ENCODE data around the gene PLEKHH1. TPM values are rescaled to one million over a fixed set of nuclear protein-coding genes. Genes with fewer than 3 reads are reported as not detected.

Gene PLEKHH1
- total RNA-seq, 1 experiment from 2014 or later, result 35.3 TPM

DNA sequence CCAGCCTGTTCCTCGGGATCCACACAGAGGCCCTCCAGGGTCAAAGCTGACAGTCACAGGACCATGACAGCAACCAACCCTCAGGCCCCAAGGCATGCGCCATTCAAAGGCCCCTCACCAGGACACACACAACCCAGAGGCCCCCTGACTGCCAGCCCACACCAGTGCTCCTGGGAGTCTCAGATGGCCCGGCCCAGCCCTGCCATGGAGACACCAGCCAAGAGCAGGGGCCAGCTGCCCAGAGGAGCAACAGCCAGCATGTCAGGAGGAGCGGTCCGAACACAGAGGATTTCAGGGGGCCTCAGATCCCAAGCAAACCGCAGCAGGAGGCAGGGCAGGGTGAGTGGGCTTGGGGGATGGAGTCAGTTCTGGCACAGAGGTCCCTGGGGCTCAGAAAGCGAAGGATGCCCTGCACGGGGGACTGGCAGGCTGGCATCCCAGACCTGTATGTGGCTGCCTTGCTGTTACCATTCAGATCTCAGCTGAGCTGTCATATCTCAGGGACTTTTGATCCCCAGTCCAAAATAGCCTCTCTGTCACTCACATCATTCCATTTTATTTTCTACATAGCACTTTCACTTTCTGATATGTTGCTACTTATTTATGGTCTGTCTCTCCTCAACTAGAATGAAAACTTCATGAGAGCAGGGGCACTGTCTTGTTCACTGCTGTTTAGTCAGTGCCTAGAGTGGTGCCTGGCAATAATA, 49.4 kb upstream of the PLEKHH1 start:
- Histone ChIP-seq H2BK20ac (ENCODE audit: low read depth, low read length, poor library complexity, severe bottlenecking) (no peak overlapping the region), H3K23me2 (ENCODE audit: insufficient read length, low read depth, low read length, poor library complexity, severe bottlenecking) (no peaks in the 10 kb centered on the region), H4K8ac (replicated peaks; ENCODE audit: insufficient read length, low read depth, low read length) (no peak overlapping the region), H3K4me2 (ENCODE audit: insufficient read depth, insufficient read length, low read length) (no peak overlapping the region), H3K27ac (ENCODE audit: insufficient read length, low read depth, low read length) (no peak overlapping the region), H3K27me3 (ENCODE audit: insufficient read depth, low read length) (no peaks in the 10 kb centered on the region), H3K23ac (ENCODE audit: insufficient read length, low read depth, low read length) (no peak overlapping the region), H3K79me2 (ENCODE audit: insufficient read depth, low read length) (no peaks in the 10 kb centered on the region), H2BK15ac (ENCODE audit: low read depth, low read length) (no peak overlapping the region), H2BK5ac (ENCODE audit: insufficient read length, low read length) (no peak overlapping the region), H3K9ac (ENCODE audit: extremely low read depth, insufficient read length, low read length) (no peak overlapping the region), H4K91ac (ENCODE audit: insufficient read length, low read depth, low read length) (no peak overlapping the region), H3K18ac (ENCODE audit: insufficient read length, low read depth, low read length) (no peak overlapping the region), H3T11ph (ENCODE audit: low read length) (no peak overlapping the region), H2BK12ac (ENCODE audit: insufficient read length, low read depth, low read length) (no peak overlapping the region), H2AFZ (ENCODE audit: low read length) (no peak overlapping the region), H3K4ac (ENCODE audit: low read depth, low read length) (no peak overlapping the region), H4K20me1 (ENCODE audit: control insufficient read depth, insufficient read depth, insufficient read length) (no peaks in the 10 kb centered on the region), H3K79me1 (ENCODE audit: insufficient read depth, low read depth, low read length, poor library complexity, severe bottlenecking) (no peaks in the 10 kb centered on the region), H4K5ac (ENCODE audit: insufficient read length, low read depth, low read length) (no peak overlapping the region), H3K14ac (ENCODE audit: insufficient read depth, low read length) (no peak overlapping the region), H2BK120ac (ENCODE audit: low read depth, low read length, poor library complexity, severe bottlenecking) (no peak overlapping the region), H2AK5ac (ENCODE audit: insufficient read length, low read length) (no peak overlapping the region), H3K9me3 (ENCODE audit: control insufficient read depth, low read depth, low read length) (no peaks in the 10 kb centered on the region), H3K56ac (ENCODE audit: insufficient read length, low read depth, low read length) (no peak overlapping the region), H3K4me1 (ENCODE audit: insufficient read depth, low read length) (no peaks in the 10 kb centered on the region)
- no CpG with 5 or more reads among the region's 8 CpGs for WGBS (ENCODE audit: extremely low coverage, insufficient read length, low lambda C conversion rate)
- no peak overlapping the region; a peak in 1 of 7 replicates for H3K27ac Mint-ChIP-seq
- H3K36me3 Mint-ChIP-seq (ENCODE audit: insufficient read depth in 1 of 3, low read depth in 3 of 3), result no peaks in the 10 kb centered on the region; a peak in 1 of 7 replicates
- no peaks in the 10 kb centered on the region; the same call in 1 of the 2 replicates for H3K27me3 Mint-ChIP-seq (ENCODE audit: low read depth)
- DNase-seq, result no peak
- no peaks in the 10 kb centered on the region; a peak in 1 of 4 replicates for H3K4me1 Mint-ChIP-seq
- H3K4me3 Mint-ChIP-seq, result no peak overlapping the region
- H3K9me3 Mint-ChIP-seq, result peaks cover 0 to 3% of the 10 kb centered on the region in 2 experiments; a peak in 2 of 5 replicates
- TF ChIP-seq, protein P1, sequence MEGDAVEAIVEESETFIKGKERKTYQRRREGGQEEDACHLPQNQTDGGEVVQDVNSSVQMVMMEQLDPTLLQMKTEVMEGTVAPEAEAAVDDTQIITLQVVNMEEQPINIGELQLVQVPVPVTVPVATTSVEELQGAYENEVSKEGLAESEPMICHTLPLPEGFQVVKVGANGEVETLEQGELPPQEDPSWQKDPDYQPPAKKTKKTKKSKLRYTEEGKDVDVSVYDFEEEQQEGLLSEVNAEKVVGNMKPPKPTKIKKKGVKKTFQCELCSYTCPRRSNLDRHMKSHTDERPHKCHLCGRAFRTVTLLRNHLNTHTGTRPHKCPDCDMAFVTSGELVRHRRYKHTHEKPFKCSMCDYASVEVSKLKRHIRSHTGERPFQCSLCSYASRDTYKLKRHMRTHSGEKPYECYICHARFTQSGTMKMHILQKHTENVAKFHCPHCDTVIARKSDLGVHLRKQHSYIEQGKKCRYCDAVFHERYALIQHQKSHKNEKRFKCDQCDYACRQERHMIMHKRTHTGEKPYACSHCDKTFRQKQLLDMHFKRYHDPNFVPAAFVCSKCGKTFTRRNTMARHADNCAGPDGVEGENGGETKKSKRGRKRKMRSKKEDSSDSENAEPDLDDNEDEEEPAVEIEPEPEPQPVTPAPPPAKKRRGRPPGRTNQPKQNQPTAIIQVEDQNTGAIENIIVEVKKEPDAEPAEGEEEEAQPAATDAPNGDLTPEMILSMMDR (conservative IDR thresholded peaks at IDR 0.05), result no peak

Data from H9 (cell line).